Immature natural killer cell (primary cell): ENCODE results near the gene TREML2. TPM values are rescaled to one million over a fixed set of nuclear protein-coding genes. Genes with fewer than 3 reads are reported as not detected.

Experiments
- polyA plus RNA-seq, 3 donors: library from polyadenylated mRNA; unstranded; fragments of 300-500 nt; fragmentation: Illumina TruSeq; gene quantifications; one replicate each; pipeline ENCODE4 v1.2.3, GENCODE V29; 2021

TREML2 gene
- polyA plus RNA-seq, 3 donors from 2014 or later: 0.89 to 1.2 TPM; not detected in 1

Other genes starting within 250 kb of the TREML2 start
- under 1 TPM in 2 of 3 donors, not detected in 1; 0.19 to 0.45 TPM for gene UNC5CL, start 161.9 kb downstream of the TREML2 start, polyA plus RNA-seq
- gene TSPO2, start 158.7 kb downstream of the TREML2 start, polyA plus RNA-seq: not detected
- under 1 TPM in 1 of 3 donors, not detected in 2; 0.50 TPM for gene APOBEC2, start 147.9 kb downstream of the TREML2 start, polyA plus RNA-seq
- gene OARD1, start 128.8 kb downstream of the TREML2 start, polyA plus RNA-seq: 10 to 100 TPM; 32.3 to 41.9 (median 33.2) TPM
- 10 to 100 TPM; 12.4 to 21.7 (median 20.5) TPM for gene NFYA, start 128.2 kb downstream of the TREML2 start, polyA plus RNA-seq
- gene TREML1, start 46.8 kb downstream of the TREML2 start, polyA plus RNA-seq: 1 to 10 TPM in 2 of 3 donors, not detected in 1; 2.4 to 6.2 TPM
- gene TREM2, start 38.0 kb downstream of the TREML2 start, polyA plus RNA-seq: not detected
- not detected for gene TREML4, start 27.2 kb upstream of the TREML2 start, polyA plus RNA-seq
- 1 to 10 TPM in 1 of 3 donors, not detected in 2; 2.8 TPM for gene TREM1, start 85.5 kb upstream of the TREML2 start, polyA plus RNA-seq
- under 1 TPM in 2 of 3 donors, not detected in 1; 0.91 to 0.97 TPM for gene NCR2, start 134.5 kb upstream of the TREML2 start, polyA plus RNA-seq